GM19099 (cell line): Measurements from ENCODE around the gene RPA1.

Experiments
- POLR2A ChIP-seq: IDR thresholded peaks from 3 replicates; pipeline ENCODE4 v1.6.1; 2011; ENCODE audit warnings: low read depth; ENCODE audit not compliant: insufficient read length; ENCODE audit errors: extremely low read depth

Gene RPA1

GRCh38 chr17:1908699-1909309 lies 79.0 kb downstream of the RPA1 start:
- TF ChIP-seq POLR2A: no peak

GRCh38 chr17:1909985-1910384 lies 80.2 kb downstream of the RPA1 start:
- TF ChIP-seq POLR2A: no peak

- no peak for TF ChIP-seq POLR2A
Measured at GRCh38 chr17:1912146-1912545, 82.3 kb downstream of the RPA1 start.

- TF ChIP-seq POLR2A: no peak
Measured at GRCh38 chr17:1913702-1914101, 83.9 kb downstream of the RPA1 start.

- TF ChIP-seq POLR2A: no peak
Measured at GRCh38 chr17:1914661-1915083, 84.9 kb downstream of the RPA1 start.

GRCh38 chr17:1915889-1916288 lies 86.1 kb downstream of the RPA1 start:
- no peak for TF ChIP-seq POLR2A

GRCh38 chr17:1916316-1916715 lies 86.5 kb downstream of the RPA1 start:
- TF ChIP-seq POLR2A: no peak

GRCh38 chr17:1916963-1917715 lies 87.3 kb downstream of the RPA1 start:
- TF ChIP-seq POLR2A: no peak

GRCh38 chr17:1918346-1919162 lies 88.7 kb downstream of the RPA1 start:
- no peak for TF ChIP-seq POLR2A

- TF ChIP-seq POLR2A: no peak
Measured at GRCh38 chr17:1919201-1919600, 89.4 kb downstream of the RPA1 start.

GRCh38 chr17:1920948-1921351 lies 91.1 kb downstream of the RPA1 start:
- TF ChIP-seq POLR2A: no peak

GRCh38 chr17:1928976-1929375 lies 99.2 kb downstream of the RPA1 start:
- TF ChIP-seq POLR2A: no peak

- no peak for TF ChIP-seq POLR2A
Measured at GRCh38 chr17:1930337-1930645, 100.5 kb downstream of the RPA1 start.

GRCh38 chr17:1931844-1932579 lies 102.2 kb downstream of the RPA1 start:
- TF ChIP-seq POLR2A: no peak
